ENCODE measurements around the gene RFX7. TPM values are rescaled to one million over a fixed set of nuclear protein-coding genes. Genes with fewer than 3 reads are reported as not detected.

The RFX7 gene
- polyA plus RNA-seq, 2 of the 4 experiments (the other 2 are of a cell fraction), result 11.7 to 14.9 TPM

GRCh38 chr15:56232058-56232457, 11.6 kb downstream of the RFX7 start:
- DNase-seq (ENCODE audit: low read depth in 1 of 2, low spot score in 1 of 2) (peak in 1 of 2 experiments; percentile 46), FAIRE-seq (no peak), ATAC-seq (no peak)
- no peak overlapping the region for H3K4me2 ChIP-seq
- peaks cover 51% of the 10 kb centered on the region for H3K9me3 ChIP-seq
- TF ChIP-seq HES2 (IDR thresholded peaks at IDR 0.05) (no peak), ZFP36 (IDR thresholded peaks at IDR 0.05; ENCODE audit: borderline replicate concordance, partially characterized antibody) (peak; percentile 65)
- H3K4me1 ChIP-seq, result peaks cover 3% of the 10 kb centered on the region; the same call in 2 of the 3 replicates
- POLR2A ChIA-PET, result no interaction called here
- H3K4me3 ChIP-seq, result no peak overlapping the region
- CTCF ChIA-PET, result interaction anchor here (1.1 to 2.5 kb wide), 2 partner anchors 10 to 13 kb away, joined by 6 to 14 read pairs; no protein-coding TSS in a partner anchor
- WGBS (ENCODE audit: missing lambda C conversion rate), result 97% methylated on average over 2 of the region's 3 CpGs
- H3K27ac ChIP-seq, result no peak overlapping the region

GRCh38 chr15:56228854-56229253, 14.8 kb downstream of the RFX7 start:
- no peak for ATAC-seq

GRCh38 chr15:56228352-56228751, 15.3 kb downstream of the RFX7 start:
- FAIRE-seq (no peak), DNase-seq (ENCODE audit: low read depth in 1 of 2, low spot score in 1 of 2) (no peak)
- no peak overlapping the region for H3K4me2 ChIP-seq

More at GRCh38 chr15:56228854-56229253, 14.8 kb downstream of the RFX7 start:
- no peak for TF ChIP-seq HOXA7 (CRISPR knock-in tag; IDR thresholded peaks at IDR 0.05)
- no peak for TF ChIP-seq TFCP2L1 (CRISPR knock-in tag; IDR thresholded peaks at IDR 0.05)
- TF ChIP-seq CBX2 (IDR thresholded peaks at IDR 0.05; ENCODE audit: borderline replicate concordance, low read depth), result no peak
- no peak for TF ChIP-seq SMC3 (IDR thresholded peaks at IDR 0.05)
- no peak for TF ChIP-seq KDM5A (IDR thresholded peaks at IDR 0.05)
- TF ChIP-seq RAD21 (conservative IDR thresholded peaks at IDR 0.05 in 1 of 2, IDR thresholded peaks at IDR 0.05 in 1 of 2), result no peak
- TF ChIP-seq EP300 (IDR thresholded peaks at IDR 0.05), result no peak
- H3K9me3 ChIP-seq, result peaks cover 55% of the 10 kb centered on the region
- no peak overlapping the region for H3K27ac ChIP-seq
- H3K4me3 ChIP-seq, result no peak overlapping the region
- no peaks in the 10 kb centered on the region for H3K4me1 ChIP-seq
- FAIRE-seq, result no peak
- CTCF ChIA-PET, result no interaction called here
- POLR2A ChIA-PET, result no interaction called here
- no peak overlapping the region for H3K4me2 ChIP-seq
- no peak for DNase-seq (ENCODE audit: low read depth in 1 of 2, low spot score in 1 of 2)

GRCh38 chr15:56227780-56228179, 15.9 kb downstream of the RFX7 start:
- Histone ChIP-seq H3K9me3 (peaks cover 58% of the 10 kb centered on the region), H3K4me3 (no peak overlapping the region), H3K27ac (no peak overlapping the region), H3K4me2 (no peak overlapping the region), H3K4me1 (no peaks in the 10 kb centered on the region)
- TF ChIP-seq CHD2 (IDR thresholded peaks at IDR 0.05; ENCODE audit: low read length, partially characterized antibody) (no peak), MAZ (IDR thresholded peaks at IDR 0.05; ENCODE audit: borderline replicate concordance, low read depth, low read length) (no peak), CEBPB (IDR thresholded peaks at IDR 0.05) (no peak), ZSCAN20 (CRISPR knock-in tag; IDR thresholded peaks at IDR 0.05) (no peak), GATA3 (IDR thresholded peaks at IDR 0.05; ENCODE audit: borderline replicate concordance) (no peak), E2F6 (IDR thresholded peaks at IDR 0.05; ENCODE audit: borderline replicate concordance, low read depth) (no peak), RARB (CRISPR knock-in tag; IDR thresholded peaks at IDR 0.05) (no peak), BCL3 (IDR thresholded peaks at IDR 0.05) (no peak), HOXA7 (CRISPR knock-in tag; IDR thresholded peaks at IDR 0.05) (no peak), SREBF2 (IDR thresholded peaks at IDR 0.05) (no peak), BHLHE40 (IDR thresholded peaks at IDR 0.05; ENCODE audit: low read depth, low read length) (no peak), RAD21 (conservative IDR thresholded peaks at IDR 0.05 in 1 of 2, IDR thresholded peaks at IDR 0.05 in 1 of 2) (no peak), TP53 (CRISPR knock-in tag; IDR thresholded peaks at IDR 0.05) (no peak), NFE2L2 (conservative IDR thresholded peaks at IDR 0.05; ENCODE audit: low read length) (no peak)
- FAIRE-seq, result no peak
- no peak for DNase-seq (ENCODE audit: low read depth in 1 of 2, low spot score in 1 of 2)
- WGBS (ENCODE audit: missing lambda C conversion rate), result 89% methylated on average over 2 of the region's 2 CpGs
- POLR2A ChIA-PET, result no interaction called here
- ATAC-seq, result no peak
- CTCF ChIA-PET, result no interaction called here

More at GRCh38 chr15:56228352-56228751, 15.3 kb downstream of the RFX7 start:
- peak; percentile 64 for TF ChIP-seq MAFK (IDR thresholded peaks at IDR 0.05; ENCODE audit: partially characterized antibody)
- no peak for TF ChIP-seq ESRRA (IDR thresholded peaks at IDR 0.05; ENCODE audit: borderline replicate concordance, low read length)
- POLR2A ChIA-PET, result no interaction called here
- Histone ChIP-seq H3K4me3 (no peak overlapping the region), H3K4me1 (no peaks in the 10 kb centered on the region), H3K9me3 (peaks cover 58% of the 10 kb centered on the region), H3K27ac (no peak overlapping the region)
- CTCF ChIA-PET, result no interaction called here
- ATAC-seq, result no peak

Data from A549 (cell line).